Hematopoietic multipotent progenitor cell (in vitro differentiated cells): ENCODE results near the gene PLCE1. TPM values are rescaled to one million over a fixed set of nuclear protein-coding genes. Genes with fewer than 3 reads are reported as not detected.

Experiments used
- DNase-seq, 3 donors: peaks; one replicate each; pipeline ENCODE4 v3.0.0-alpha.2; 2011 to 2015; ENCODE audit warnings: low read depth in 2 of 3, low spot score in 2 of 3
- total RNA-seq: library from RNA; depleted of rRNA; stranded (reverse); fragments of >200 nt; gene quantifications from one replicate; pipeline ENCODE4 v1.2.3, GENCODE V29; 2012

The PLCE1 gene
- total RNA-seq, 1 donor, result under 0.01 TPM

GRCh38 chr10:94016727-94017714, 23.3 kb downstream of the PLCE1 start:
- DNase-seq, result no peak

GRCh38 chr10:94018107-94018506, 24.4 kb downstream of the PLCE1 start:
- no peak for DNase-seq

- no peak for DNase-seq
These were observed 30.2 kb downstream of the PLCE1 start for GRCh38 chr10:94023906-94024305.

GRCh38 chr10:94024407-94024806, 30.7 kb downstream of the PLCE1 start:
- no peak for DNase-seq

GRCh38 chr10:94025806-94026205, 32.1 kb downstream of the PLCE1 start:
- no peak for DNase-seq

- DNase-seq, result no peak
These were observed 33.5 kb downstream of the PLCE1 start for GRCh38 chr10:94027197-94027596.

GRCh38 chr10:94029955-94030354, 36.2 kb downstream of the PLCE1 start:
- DNase-seq, result no peak

- no peak for DNase-seq
These were observed 42.4 kb downstream of the PLCE1 start for GRCh38 chr10:94035982-94036765.

- DNase-seq, result no peak
These were observed 43.0 kb downstream of the PLCE1 start for GRCh38 chr10:94036766-94037033.

GRCh38 chr10:94037286-94037685, 43.6 kb downstream of the PLCE1 start:
- DNase-seq, result no peak

GRCh38 chr10:94038024-94038423, 44.3 kb downstream of the PLCE1 start:
- no peak for DNase-seq

- no peak for DNase-seq
These were observed 47.5 kb downstream of the PLCE1 start for GRCh38 chr10:94041206-94041605.

- no peak for DNase-seq
These were observed 48.5 kb downstream of the PLCE1 start for GRCh38 chr10:94042001-94042833.

- no peak for DNase-seq
These were observed 49.1 kb downstream of the PLCE1 start for GRCh38 chr10:94042834-94043175.

Other genes with a start within 250 kb of the PLCE1 start
- gene LGI1, start 236.0 kb upstream of the PLCE1 start, total RNA-seq, result not detected
- gene SLC35G1, start 100.0 kb upstream of the PLCE1 start, total RNA-seq, result 1.9 TPM